Testis (tissue), 3 donors: ENCODE results near the gene SCFD2. TPM values are rescaled to one million over a fixed set of nuclear protein-coding genes. Genes with fewer than 3 reads are reported as not detected.

ENCODE experiments used
- DNase-seq: peaks from one replicate; pipeline ENCODE4 v3.0.0-alpha.2; 2019
- H3K27ac ChIP-seq, 2 donors: fragments of 200-600 bp; sonication (generic); one replicate each; pipeline ENCODE4 v1.5.1; 2019
- H3K27me3 ChIP-seq: fragments of 200-600 bp; sonication (generic); one replicate; pipeline ENCODE4 v1.5.1; 2019
- H3K36me3 ChIP-seq: fragments of 200-600 bp; sonication (generic); one replicate; pipeline ENCODE4 v1.5.1; 2017; ENCODE audit warnings: low read depth; ENCODE audit errors: missing control alignments
- H3K4me1 ChIP-seq: fragments of 200-600 bp; sonication (generic); one replicate; pipeline ENCODE4 v1.5.1; 2019
- H3K4me3 ChIP-seq, 2 donors: fragments of 200-600 bp; sonication (generic); one replicate each; pipeline ENCODE4 v1.5.1; 2017 to 2019
- H3K9me3 ChIP-seq: fragments of 200-600 bp; sonication (generic); one replicate; pipeline ENCODE4 v1.5.1; 2017
- CTCF ChIP-seq, 3 experiments: fragments of 450-650 bp in 2 of 3; fragments of 200-600 bp in 1 of 3; sonication (generic) in 1 of 3; IDR thresholded peaks; one replicate each; pipeline ENCODE4 v1.5.1; 2016 to 2019; ENCODE audit warnings: antibody characterized with exemption in 3 of 3, mild to moderate bottlenecking in 2 of 3, moderate library complexity in 1 of 3
- POLR2A ChIP-seq: fragments of 450-650 bp; IDR thresholded peaks from one replicate; pipeline ENCODE4 v1.6.1; 2017; ENCODE audit warnings: antibody characterized with exemption, mild to moderate bottlenecking, moderate library complexity
- WGBS, 2 donors: methylation state at CpG; one replicate each; pipeline ENCODE4 v1.1.5; 2018; 5-methylcytosine and 5-hydroxymethylcytosine counted together
- intact Hi-C: fragments of 100-400 bp; cut with DNase I; formaldehyde crosslinking; loops from one replicate; pipeline ENCODE4 v1.15.1; 2023; ENCODE audit warnings: low total_unique reads
- polyA plus RNA-seq: library from polyadenylated mRNA; stranded (reverse); fragments of 350-450 nt; fragmentation: Illumina TruSeq; extraction: RNeasy Lipid Tissue Mini Kit (QIAGEN cat#74804); gene quantifications from one replicate; pipeline ENCODE4 v1.2.3, GENCODE V29; 2014; ENCODE audit warnings: low read depth, low replicate concordance; ENCODE audit not compliant: insufficient read depth
- total RNA-seq, 2 donors: library from RNA; depleted of rRNA; stranded (reverse); fragments of >200 nt; gene quantifications; one replicate each; pipeline ENCODE4 v1.2.3, GENCODE V29; 2016

Gene SCFD2
- total and polyA plus RNA-seq, 3 donors from 2014 or later: 6.0 to 24.5 (median 21.3) TPM

GRCh38 chr4:53100501-53101190, 265.2 kb downstream of the SCFD2 start:
- H3K27ac ChIP-seq: no peak overlapping the region
- no peaks in the 10 kb centered on the region for H3K4me1 ChIP-seq
- intact Hi-C loops: no loop called here
- no peaks in the 10 kb centered on the region for H3K27me3 ChIP-seq
- DNase-seq: no peak
- 52 to 54% methylated on average over 7 of the region's 7 CpGs for WGBS, 2 donors
- no peaks in the 10 kb centered on the region for H3K36me3 ChIP-seq
- TF ChIP-seq CTCF (IDR thresholded peaks at IDR 0.05) (no peak), POLR2A (no peak)
- H3K9me3 ChIP-seq: no peaks in the 10 kb centered on the region
- H3K4me3 ChIP-seq: no peak overlapping the region

- no peaks in the 10 kb centered on the region for H3K36me3 ChIP-seq
- TF ChIP-seq POLR2A: no peak
- intact Hi-C loops: no loop called here
- 96 to 98% methylated on average over 2 of the region's 2 CpGs for WGBS, 2 donors
- no peaks in the 10 kb centered on the region for H3K9me3 ChIP-seq
- no peaks in the 10 kb centered on the region for H3K4me1 ChIP-seq
- no peak for DNase-seq
- no peaks in the 10 kb centered on the region for H3K27me3 ChIP-seq
- no peak overlapping the region for H3K4me3 ChIP-seq
- H3K27ac ChIP-seq: no peak overlapping the region
These were observed 267.2 kb downstream of the SCFD2 start for GRCh38 chr4:53098681-53099121.

GRCh38 chr4:53094040-53094439, 271.8 kb downstream of the SCFD2 start:
- intact Hi-C loops: no loop called here
- no peaks in the 10 kb centered on the region for H3K27me3 ChIP-seq
- WGBS, 2 donors: 90 to 94% methylated on average over 1 of the region's 1 CpG
- no peaks in the 10 kb centered on the region for H3K36me3 ChIP-seq
- DNase-seq: no peak
- no peak overlapping the region for H3K27ac ChIP-seq
- TF ChIP-seq CTCF (IDR thresholded peaks at IDR 0.05): no peak
- TF ChIP-seq POLR2A: no peak
- no peaks in the 10 kb centered on the region for H3K4me1 ChIP-seq
- H3K9me3 ChIP-seq: no peaks in the 10 kb centered on the region
- no peak overlapping the region for H3K4me3 ChIP-seq

GRCh38 chr4:53089936-53090729, 275.7 kb downstream of the SCFD2 start:
- no peaks in the 10 kb centered on the region for H3K27me3 ChIP-seq
- TF ChIP-seq CTCF (IDR thresholded peaks at IDR 0.05) (no peak), POLR2A (no peak)
- H3K36me3 ChIP-seq: no peaks in the 10 kb centered on the region
- no peaks in the 10 kb centered on the region for H3K9me3 ChIP-seq
- H3K27ac ChIP-seq: no peak overlapping the region
- no peak for DNase-seq
- no peak overlapping the region for H3K4me3 ChIP-seq
- intact Hi-C loops: no loop called here
- H3K4me1 ChIP-seq: no peaks in the 10 kb centered on the region

- no peaks in the 10 kb centered on the region for H3K4me1 ChIP-seq
- no peak overlapping the region for H3K27ac ChIP-seq
- DNase-seq: no peak
- H3K4me3 ChIP-seq: no peak overlapping the region
- 38 to 86% methylated on average over 1 of the region's 1 CpG for WGBS, 2 donors
- TF ChIP-seq POLR2A: no peak
- TF ChIP-seq CTCF (IDR thresholded peaks at IDR 0.05): no peak
- no peaks in the 10 kb centered on the region for H3K27me3 ChIP-seq
- H3K9me3 ChIP-seq: no peaks in the 10 kb centered on the region
- H3K36me3 ChIP-seq: no peaks in the 10 kb centered on the region
- intact Hi-C loops: no loop called here
These were observed 277.7 kb downstream of the SCFD2 start for GRCh38 chr4:53088152-53088551.
